ENCODE data around the gene CDK17.
"Not testable (repeated sequence)": the region's sequence is repeated elsewhere in the genome, so short reads cannot be mapped to it uniquely, and the experiment has no call there.

The CDK17 gene

DNA sequence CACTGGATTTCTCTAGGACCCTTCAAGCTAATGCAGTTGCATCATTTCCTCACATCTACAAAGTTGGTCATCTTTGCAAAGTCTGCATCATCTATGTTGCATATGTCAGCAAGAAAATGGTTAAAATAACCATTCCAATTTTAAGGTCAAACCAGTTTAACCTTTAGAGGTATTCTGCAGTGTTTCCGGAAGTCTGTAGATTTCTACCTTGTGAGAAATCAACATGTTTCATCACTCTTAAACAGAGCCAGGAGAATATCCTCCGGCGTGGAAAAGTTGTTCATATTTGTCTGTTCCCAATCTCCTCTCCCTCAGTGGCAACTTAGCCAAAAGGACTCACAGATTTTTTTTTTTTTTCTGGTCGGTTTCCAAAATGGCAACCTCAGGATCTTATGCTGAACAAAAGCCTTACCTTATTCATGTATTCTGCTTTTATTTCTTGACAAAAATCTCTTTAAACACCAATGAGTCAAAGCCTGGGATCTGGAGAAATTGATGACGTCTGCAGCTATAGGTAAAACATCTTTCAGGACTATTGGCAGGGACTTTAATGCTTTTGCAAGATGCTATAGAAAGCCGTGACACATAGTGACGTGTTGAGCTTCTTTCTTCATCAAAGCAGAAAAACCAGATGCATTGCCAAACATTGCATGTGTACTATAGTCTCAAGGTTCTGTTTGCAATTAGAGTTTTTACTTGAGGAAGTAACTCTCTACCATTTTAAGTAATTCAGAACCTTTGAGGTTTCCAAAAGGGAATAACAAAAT, 16.0 kb upstream of the CDK17 start:
- no peak for DNase-seq

GRCh38 chr12:96414637-96415036, 14.4 kb upstream of the CDK17 start:
- peak; percentile 44 to 80 for DNase-seq

DNA sequence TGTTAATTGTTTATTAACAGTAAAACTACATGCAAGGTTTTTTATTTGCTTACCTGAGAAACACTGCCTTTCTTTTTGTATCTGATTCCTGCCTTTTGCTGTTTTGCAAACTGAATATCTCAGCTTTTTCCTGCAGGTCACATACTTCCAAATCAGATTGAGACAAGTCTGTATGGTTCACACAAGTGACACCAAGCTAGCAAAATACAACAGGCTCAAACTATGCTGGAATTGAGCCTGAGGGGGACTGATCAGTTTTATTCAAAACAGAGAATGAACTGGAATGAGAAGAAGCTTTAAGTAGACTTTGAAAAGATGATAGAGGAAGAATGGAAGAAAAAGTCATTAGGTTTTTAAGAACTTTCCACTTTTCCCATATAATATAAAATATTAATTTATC, 12.2 kb upstream of the CDK17 start:
- DNase-seq: no peak

- no peak for DNase-seq
These were observed 9.5 kb upstream of the CDK17 start for GRCh38 chr12:96409731-96410130.

DNA sequence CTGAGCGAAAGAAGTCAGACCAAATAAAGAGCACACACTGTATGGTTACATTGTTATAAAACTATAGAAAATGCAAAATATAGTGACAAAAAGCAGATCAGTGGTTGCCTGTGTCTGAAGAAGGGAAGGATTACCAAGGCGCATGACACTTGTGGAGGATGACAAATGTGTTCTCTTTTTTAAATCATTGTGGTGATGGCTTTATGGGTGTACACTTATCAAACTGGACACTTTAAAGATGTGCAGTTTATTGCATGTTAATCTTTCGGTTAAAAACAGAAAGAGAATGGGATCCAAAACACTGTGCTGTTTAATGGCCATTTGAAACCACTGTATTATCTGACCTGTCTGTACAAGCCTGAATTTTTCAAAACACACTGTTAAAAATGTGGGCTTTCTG, 8.8 kb upstream of the CDK17 start:
- no peak for DNase-seq

DNA sequence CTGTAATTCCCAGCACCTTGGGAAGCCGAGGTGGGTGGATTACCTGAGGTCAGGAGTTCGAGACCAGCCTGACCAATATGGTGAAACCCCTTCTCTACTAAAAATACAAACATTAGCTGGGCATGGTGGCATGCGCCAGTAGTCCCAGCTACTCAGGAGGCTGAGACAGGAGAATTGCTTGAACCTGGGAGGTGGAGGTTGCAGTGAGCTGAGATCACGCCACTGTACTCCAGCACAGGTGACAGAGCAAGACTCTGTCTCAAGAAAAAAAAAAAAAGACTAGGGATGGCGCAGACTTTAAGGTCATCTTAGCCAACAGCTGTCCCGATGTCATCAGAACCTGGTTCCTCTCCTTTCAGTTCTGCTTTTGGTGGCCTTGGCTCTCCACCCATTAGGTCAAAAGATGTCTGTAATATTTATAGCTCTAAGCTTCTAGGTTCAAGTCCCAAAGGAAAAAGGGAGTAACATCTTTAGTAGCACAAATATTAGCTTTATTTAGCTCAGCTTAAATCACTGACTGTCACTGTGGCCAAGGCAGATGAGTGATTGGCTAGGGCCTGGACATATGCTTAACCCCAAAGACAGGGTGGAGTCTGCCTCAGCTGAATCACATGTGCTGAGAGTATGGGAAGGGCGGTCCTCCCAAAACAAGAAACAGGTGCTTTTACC, 7.3 kb upstream of the CDK17 start:
- DNase-seq: not testable (repeated sequence)

DNA sequence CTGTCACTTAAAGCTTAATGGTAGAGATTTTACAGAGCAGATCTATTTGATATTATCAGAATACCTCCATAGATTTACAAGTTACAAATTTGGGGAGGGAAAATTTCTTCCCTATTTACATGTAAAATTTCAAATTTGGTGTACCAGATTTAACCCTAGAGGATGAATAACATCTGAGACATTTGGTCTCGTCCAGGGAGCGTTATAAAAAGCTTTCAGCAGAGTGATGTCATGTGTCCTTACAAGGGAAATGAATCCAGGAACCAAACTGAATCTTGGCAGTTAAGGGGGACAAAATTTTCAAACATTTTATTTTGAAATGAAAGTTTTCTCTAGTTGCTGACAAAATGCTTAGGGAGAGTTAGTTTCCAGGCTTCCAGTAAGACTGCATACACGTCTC, 4.5 kb upstream of the CDK17 start:
- DNase-seq: no peak

- no peak for DNase-seq
These were observed 3.6 kb upstream of the CDK17 start for GRCh38 chr12:96403870-96404269.

GRCh38 chr12:96402522-96402921, 2.3 kb upstream of the CDK17 start:
- DNase-seq: not testable (repeated sequence)

GRCh38 chr12:96402061-96402460, 1.8 kb upstream of the CDK17 start:
- DNase-seq: no peak

DNA sequence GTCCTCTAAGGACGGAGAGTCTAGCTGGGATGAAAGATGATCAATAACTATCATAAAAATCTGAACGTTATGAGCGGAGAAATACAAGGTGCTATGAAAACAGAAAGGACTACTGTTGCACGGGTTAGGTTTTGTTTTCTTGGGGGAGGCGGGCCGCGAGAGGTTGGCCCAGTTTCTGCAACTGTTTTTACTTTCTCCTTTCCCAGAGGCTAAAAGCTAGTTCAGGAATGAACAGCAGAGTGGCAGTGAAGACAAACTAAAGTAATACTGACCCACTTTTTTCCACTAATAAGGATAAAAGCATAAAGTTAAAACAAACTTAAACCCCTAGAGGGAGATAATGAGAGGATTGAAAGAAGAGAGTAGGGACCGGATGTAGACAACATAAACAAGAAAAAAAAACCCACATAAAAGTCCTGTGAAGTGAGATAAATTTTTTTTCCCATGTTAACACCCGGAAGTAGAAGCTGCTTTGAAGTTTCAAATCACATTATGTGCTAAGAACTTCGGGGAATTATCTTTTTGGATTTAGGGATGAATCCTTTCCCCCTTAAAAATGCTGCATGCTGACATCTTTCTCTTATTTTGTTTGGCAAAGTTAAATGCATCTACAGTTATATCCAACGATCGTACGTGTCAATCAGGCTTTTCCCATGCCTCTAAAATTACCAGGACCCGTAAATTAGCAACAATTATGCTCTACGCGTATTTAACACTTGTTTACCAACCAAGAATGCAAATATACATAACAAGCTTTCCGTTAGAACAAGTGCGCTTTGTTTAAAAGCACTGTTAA, 1.0 kb upstream of the CDK17 start:
- peak in 1 of 2 experiments; percentile 47 for DNase-seq

DNA sequence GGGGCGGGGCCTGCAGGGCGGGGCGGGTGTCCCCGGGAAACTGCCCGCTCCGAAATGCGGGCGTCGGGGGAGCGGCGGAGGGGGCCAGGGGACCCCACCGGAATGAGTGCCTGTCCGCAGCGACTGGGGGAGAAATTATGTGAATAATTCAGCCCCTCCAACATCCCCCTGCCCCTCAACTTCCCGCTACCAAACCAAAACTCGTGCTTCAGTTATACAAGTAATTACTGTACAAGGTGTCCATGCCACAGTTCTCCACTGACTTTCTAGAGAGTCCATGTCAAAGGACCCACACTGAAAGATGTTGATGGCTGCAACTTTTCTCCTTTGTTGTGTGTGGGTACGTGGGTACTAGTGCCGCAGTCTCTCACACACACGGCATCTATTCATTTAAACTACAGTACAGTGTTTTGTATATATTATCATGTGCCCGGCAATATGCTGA, 414 bp upstream of the CDK17 start:
- DNase-seq: no peak

- peak; percentile 33 to 58 for DNase-seq
These were observed 920 bp downstream of the CDK17 start for GRCh38 chr12:96399120-96399918.

DNA sequence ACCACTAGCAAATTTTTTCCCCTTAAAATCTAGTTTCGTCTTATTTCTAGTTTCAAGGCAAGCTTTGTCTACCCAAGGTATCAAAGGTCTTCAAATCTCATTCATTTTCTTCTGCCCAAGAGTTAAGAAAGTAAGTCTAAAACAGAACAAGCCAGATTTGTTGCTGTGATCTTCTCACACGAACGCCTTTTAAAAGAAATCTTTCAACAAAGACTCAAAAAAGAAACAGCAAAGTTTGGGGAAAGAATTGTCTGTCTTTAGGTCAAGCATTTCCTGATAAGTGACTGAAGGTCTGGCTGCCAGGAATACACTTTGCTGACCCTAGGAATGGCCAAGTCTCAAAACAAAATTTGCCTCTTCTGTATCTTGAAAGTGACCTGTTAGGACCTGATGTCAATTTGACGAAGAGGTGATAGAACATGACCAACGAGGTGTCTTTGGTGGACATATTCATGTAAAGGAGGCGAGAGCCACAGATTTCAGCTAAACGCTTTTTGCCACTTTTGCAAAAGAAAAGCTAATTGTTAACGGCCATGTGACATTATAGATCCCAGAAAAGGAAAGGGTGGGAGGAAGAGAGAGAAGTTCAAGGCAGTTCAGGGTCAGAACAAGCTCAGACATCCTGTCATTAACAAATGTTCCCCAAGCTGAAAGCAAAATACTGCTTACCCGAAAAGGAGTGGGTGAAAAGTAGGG, 1.7 kb downstream of the CDK17 start:
- DNase-seq: no peak

DNA sequence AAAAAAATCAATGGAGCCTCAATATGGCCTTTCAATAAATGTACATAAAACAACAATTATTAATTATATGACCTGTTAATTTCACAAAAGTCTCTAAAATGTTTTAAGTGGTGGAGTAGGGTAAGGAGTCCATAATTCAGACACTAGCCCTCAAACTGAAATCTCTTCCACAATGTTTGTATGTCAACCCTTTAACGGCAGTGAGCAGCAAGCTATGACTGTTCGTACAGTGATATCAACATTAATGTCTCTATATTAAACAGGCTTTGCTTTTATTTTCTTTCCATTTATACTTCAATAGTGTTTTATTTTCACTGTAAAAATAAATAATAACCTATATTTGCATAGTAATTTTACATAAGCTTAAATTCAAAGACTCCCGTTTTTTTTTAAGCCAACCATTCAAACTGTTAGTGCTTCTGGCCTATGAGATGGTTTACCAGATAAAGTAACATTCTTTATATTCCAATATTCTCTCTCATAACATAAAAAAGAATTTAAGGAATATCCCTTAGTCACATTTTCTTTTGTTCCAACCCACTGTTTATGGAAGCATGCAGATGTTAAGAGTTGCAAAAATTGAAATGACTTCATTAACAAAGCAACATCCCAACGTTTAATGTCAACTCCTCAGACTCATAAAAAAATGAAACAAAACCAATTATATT, 2.3 kb downstream of the CDK17 start:
- DNase-seq: peak in 1 of 2 experiments; percentile 11

DNA sequence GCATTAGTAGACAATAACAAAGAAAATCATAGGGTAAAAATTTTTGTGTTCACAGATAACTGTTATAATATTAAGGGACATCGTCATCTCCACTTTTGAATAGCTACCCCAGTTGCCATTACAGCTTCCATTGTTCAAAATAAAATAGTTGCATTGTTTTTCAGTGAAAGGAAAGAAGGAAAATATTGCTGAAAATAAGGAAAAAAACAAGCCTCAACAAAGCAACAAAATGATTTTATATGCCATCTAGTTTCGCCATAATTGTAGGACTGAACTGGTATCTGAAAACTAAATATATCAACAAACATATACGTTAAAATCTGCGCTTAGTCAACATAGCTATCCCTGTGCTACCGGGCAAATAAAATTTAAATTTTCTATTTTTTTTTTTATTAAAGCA, 3.3 kb downstream of the CDK17 start:
- no peak for DNase-seq

DNA sequence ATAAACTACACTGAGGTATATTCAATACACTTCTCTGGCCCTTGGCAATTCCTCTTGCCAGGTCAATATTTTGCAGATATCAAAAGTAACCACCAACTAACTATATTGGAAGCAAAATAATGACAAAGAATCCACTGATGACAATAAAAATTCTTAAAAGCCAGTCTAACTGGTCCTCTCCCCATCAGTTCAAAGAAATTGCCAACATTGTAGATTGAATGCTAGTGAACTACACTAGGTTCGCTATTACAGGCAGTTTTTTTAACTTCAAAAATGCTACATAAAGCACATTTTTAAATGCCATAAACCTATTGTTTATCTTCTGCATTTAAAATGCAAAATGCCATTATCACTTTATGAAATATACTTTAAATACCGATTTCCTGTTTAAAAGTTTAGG, 4.0 kb downstream of the CDK17 start:
- no peak for DNase-seq

DNA sequence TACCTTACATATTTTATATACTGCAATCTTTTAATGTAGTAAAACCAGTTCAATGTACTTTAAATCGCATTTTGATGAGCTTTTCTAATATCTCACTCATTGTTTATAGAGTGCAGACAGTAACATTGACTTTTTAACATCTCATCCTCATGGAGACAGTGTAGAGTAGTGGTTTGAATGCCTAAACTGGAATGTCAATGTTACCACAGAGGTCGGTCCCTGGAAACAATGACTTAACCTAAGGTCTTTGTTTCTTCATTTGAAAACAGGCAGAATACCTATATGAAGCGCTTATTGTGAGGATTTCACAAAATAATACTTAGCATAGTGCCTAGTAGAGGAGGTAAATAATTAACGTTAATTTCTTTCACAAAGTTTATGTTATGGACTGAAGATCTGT, 5.0 kb downstream of the CDK17 start:
- DNase-seq: no peak

- not testable (repeated sequence) for DNase-seq
These were observed 7.0 kb downstream of the CDK17 start for GRCh38 chr12:96393229-96393628.

GRCh38 chr12:96392397-96392796, 7.8 kb downstream of the CDK17 start:
- DNase-seq: no peak

DNA sequence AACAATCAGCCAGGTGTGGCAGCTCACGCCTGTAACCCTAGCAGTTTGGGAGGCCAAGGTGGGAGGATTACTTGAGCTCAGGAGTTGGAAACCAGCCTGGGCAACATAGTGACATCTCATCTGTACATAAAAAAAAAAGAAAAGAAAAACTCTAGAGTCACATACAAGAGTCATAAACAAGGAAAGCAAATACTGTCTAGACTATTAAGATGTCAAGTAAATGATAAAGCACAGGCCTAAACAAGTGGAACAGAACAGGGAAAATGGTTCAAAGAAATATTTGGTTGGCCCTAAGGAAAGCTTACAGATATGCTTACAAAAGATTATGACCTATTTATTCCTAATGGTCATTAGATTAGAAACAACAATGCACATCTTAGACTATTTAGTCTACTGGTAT, 12.3 kb downstream of the CDK17 start:
- no peak for DNase-seq

DNA sequence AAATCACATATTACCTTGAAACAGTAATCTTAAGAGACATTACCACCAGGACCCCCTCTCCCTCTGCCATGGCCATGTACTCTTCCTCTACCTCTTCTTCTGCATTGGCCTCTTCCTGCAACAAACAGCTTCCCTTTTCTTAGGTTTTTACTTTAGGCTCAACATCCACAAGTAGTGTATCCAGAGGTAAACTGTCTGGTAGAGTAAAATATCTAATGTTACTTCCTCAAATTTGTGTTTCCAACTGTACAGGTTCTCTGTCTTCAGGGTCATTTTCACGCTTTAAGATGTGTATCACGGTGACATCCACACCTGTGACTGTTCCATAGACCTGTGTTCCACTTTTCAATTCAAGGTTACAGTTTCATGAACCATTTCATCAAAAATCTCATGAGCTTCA, 13.4 kb downstream of the CDK17 start:
- DNase-seq: no peak
